Measurements from ENCODE around the gene FPGS.
"Not testable (repeated sequence)": the region's sequence is repeated elsewhere in the genome, so short reads cannot be mapped to it uniquely, and the experiment has no call there.

Gene FPGS, protein sequence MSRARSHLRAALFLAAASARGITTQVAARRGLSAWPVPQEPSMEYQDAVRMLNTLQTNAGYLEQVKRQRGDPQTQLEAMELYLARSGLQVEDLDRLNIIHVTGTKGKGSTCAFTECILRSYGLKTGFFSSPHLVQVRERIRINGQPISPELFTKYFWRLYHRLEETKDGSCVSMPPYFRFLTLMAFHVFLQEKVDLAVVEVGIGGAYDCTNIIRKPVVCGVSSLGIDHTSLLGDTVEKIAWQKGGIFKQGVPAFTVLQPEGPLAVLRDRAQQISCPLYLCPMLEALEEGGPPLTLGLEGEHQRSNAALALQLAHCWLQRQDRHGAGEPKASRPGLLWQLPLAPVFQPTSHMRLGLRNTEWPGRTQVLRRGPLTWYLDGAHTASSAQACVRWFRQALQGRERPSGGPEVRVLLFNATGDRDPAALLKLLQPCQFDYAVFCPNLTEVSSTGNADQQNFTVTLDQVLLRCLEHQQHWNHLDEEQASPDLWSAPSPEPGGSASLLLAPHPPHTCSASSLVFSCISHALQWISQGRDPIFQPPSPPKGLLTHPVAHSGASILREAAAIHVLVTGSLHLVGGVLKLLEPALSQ

DNA sequence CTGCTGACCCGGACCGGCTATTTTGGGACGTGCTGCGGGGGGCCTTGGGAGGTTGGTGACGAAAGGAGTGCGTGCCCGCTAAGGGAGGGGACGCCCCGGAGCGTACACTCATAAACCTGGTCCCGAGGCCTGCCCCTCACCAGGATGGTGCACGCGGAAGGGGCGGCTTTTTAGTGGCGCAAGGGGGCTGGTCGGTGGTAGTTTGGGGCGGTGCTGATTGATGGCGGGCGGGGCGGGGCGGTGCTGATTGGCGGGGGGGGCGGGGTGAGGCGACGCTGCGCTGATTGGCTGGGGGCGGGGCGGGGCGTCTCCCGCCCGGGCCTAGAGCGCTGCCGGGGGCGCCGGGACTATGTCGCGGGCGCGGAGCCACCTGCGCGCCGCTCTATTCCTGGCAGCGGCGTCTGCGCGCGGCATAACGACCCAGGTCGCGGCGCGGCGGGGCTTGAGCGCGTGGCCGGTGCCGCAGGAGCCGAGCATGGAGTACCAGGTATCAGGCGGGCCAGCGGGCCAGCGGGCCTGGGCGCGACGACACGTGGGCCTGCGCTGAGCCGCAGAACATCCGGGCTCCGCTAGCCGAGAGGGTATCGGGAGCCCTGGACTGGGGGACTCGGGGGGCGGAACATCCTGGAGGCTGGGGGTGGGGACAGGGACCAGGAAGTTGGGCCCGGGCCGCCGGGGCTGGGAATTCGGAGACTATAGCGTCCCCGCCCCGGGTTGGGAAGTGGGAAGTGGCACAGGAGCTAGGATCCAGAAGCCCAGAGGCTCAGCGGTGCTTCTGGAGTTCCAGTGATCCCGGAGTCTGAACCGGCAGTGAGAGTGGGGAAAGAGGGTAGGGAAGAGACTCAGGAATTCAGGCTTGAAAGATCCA is at the start of gene FPGS:
Gene FPGS, plus strand, starts transcription at position 307 of the 868 bp plus-strand sequence. Its CDS starts 43 bp downstream, at position 350.
- DNase-seq: peak; percentile 73 to 79

DNA sequence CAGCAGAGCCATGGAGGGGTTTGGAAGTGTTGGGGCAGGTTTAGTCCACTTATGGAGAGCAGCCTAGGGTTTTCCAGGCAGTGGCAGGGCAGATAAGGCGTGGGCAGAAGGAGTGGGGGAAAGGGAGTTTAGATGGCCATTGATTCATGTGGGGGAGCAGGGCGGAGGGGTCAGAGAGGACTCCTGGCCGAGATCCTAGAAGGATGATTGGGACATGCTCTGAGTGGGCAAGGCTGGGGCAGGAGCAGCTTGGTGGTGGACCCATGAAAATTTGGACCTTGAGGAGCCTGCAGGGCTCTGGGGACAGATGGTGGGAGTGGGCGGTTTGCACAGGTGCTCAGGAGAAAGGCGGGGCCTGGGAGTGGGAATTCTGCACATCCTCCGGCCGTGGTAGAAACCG is 49.5 kb upstream of the FPGS start:
- DNase-seq: no peak

DNA sequence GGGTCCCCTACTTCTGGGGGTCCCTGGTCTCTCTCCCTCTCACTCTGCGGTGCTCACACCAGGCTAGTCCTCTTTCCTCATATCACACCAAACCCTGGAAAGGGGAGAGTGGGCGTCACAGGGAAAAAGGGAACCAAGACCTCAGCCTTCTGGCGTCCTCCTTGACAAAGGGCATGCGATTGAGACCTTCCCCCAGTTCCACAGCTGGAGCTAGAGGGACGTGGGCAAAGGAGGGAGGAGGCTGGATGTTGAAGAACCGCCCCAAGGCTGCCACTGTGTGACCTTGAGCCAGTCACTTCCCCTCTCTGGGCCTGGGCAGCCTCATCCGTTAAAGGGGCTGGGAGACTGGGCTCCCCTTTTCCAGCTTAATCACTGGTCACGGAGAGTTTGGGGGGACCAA is 49.1 kb upstream of the FPGS start:
- no peak for DNase-seq

DNA sequence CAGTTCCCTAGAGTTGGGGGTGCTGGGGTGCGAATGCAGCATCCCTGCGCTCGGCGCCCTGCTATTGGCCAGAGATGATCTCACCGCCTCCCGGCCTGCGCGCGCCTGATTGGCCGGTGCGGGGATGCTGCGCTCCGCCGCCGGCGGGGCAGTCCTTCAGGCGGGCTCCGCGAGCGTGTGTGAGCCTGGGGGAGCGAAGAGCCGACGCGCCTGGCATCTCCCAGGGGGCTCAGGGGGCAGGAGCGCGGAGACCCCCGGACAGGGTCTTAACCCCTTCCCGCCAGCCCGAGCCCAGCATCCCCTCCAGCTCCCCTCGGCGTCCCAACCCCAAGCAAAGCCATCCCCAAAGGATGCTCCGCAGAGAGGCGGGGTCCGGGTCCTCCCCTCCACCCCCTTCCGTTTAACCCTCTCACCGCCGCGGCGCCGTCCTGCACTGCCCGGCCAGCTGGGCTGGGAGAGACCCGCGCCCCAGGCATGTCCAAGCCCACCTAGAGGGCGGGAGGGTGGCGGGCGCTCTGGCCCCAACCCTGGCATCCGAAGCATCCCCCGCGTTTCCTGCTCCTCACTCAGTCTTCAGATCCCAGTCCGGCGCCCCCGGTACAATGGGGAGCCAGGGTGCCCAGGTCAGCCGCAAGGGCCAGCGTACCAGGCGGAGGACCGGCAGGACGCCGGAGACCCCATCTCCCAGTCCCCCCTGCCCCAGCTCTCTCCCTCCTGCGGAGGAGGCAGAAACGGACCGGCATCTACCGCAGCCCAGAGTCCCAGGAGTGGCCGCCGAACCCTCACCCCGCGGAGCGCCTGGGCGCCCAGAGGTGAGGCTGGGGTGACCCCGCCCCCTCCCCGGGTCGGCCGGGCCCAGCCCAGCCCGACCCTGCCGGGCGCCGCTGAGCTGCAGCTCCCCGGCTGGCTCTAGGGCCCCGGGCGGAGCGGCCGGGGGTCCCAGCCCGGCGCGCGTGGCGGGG is 48.3 kb upstream of the FPGS start:
- DNase-seq: no peak

DNA sequence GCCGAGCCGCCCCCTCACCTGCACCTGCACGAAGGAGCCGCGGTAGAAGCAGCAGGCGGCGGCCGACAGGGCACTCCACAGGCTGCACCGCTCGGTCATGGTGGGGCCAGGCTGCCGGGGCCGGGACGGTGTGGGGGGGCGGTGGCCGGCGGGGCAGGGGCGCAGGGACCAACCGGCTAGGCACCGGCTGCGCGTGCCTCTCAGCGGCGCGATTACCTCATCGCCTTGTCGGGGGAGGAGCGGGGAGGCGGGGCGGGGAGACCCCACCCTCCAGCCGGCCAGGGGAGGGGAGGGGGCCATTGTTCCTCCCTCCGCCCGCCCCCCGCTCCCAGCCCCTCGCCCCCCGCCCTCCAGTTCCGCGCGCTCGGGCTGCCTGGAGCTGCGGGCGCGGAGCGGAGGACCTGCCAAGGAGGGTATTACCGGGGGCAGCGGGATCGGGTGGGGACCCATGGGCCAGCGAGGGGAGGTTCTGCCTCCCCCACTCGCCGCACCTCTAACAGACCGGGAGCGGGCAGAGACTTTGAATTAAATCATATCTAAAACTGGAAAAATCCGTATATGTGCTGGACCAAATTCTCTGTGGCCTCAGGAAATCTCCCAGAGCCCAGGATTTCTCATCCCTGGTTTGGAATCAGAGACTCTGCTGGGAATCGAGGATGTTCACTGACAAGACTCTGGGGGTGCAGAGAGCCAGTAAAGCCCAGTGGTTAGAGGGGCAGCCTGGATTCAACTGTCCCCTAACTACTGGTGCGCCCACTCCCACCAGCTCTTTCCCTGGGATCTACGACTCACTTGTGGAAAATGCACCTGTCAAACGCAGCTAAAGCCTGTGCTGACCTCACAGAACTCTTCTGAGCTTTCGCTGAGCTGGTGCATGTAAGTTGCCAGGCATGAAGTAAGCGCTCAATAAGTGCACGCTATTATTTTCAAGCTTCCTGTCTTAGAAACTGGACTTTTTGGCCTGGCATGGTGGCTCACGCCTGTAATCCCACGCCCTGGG is 47.3 kb upstream of the FPGS start:
- no peak for DNase-seq

DNA sequence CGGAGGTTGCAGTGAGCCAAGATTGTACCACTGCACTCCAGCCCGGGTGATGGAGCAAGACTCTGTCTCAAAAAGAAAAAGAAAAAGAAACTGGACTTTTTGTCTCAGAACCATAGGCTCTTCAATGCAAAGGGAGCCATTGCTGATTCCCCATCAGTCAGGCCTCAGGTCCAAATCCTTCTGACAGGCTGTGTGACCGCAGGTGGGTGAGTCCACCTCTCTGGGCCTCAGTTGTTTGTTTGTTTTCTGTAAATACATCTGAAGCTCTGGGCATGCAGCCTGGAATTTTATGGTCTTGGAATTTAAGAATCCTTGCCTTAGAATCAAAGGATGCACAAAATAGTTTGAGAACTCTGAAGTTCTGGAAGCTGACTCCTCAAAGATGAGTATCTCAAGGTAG is 46.4 kb upstream of the FPGS start:
- DNase-seq: no peak

DNA sequence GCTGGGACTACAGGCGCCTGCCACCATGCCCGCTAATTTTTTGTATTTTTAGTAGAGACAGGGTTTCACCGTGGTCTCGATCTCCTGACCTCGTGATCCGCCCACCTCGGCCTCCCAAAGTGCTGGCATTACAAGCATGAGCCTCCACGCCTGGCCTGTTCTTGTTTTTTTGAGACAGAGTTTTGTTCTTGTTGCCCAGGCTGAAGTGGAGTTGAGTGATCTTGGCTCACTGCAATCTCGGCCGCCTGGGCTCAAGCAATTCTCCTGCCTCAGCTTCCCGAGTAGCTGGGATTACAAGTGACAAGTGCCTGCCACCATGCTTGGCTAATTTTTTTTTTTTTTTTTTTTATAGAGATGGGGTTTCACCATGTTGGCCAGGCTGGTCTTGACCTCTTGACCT is 45.9 kb upstream of the FPGS start:
- DNase-seq: not testable (repeated sequence)

DNA sequence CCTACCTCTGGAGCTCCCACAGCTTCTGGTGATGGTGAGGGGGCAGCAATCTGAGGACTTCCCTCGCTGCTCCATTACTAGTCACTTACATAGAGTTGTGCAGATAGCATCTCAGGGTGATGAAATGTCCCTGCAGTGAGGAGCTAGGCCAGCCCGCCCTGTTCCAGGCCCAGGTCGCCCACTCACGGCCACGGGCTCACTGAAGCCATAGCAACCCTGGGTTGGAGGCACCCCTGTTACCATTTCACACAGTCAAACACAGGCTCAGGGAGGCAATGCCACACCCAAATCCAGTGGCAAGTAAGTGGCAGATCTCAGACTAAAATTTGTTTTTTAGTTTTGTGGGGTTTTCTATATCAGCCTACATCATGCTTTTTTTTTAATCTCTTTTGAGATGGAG is 43.8 kb upstream of the FPGS start:
- no peak for DNase-seq

DNA sequence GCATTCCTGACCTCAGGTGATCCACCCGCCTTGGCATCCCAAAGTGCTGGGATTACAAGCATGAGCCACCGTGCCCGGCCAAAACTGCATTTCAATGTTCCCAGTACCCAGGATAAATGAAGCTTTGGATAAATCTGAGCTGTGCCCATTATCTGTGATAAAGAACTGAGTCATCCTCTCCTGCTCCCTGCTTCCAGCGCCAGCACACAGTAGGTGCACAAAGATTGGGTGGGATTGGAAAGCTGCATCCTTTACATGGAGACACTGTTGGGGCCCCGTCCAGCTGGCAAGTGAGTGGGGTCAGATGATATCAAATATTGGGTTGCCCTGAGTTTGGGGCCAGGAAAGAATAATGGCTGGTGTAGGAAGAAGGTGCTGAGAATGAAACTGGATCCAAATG is 41.6 kb upstream of the FPGS start:
- no peak for DNase-seq

DNA sequence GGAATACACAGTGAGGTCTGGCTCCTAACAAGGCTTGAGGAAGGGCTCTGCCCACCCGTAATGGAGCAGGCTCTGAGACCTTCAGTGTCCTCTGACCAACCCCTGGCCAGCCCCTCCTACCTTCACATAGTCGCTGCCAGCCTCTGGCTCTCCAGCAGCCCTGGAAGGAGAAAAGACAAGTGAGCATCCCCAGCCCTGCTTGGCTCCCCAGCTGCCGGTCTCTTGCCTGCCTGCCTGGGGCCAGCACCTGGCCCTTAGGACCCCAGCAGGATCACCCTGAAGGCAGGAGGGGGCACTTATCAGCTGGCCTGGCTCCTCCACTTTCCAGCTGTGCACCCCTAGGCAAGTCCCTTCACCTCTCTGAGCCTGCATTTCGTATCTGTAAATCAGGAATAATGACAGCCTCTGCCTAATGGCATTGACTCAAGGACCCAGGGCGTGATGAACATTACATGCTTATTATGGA is 41.2 kb upstream of the FPGS start:
- DNase-seq: no peak

DNA sequence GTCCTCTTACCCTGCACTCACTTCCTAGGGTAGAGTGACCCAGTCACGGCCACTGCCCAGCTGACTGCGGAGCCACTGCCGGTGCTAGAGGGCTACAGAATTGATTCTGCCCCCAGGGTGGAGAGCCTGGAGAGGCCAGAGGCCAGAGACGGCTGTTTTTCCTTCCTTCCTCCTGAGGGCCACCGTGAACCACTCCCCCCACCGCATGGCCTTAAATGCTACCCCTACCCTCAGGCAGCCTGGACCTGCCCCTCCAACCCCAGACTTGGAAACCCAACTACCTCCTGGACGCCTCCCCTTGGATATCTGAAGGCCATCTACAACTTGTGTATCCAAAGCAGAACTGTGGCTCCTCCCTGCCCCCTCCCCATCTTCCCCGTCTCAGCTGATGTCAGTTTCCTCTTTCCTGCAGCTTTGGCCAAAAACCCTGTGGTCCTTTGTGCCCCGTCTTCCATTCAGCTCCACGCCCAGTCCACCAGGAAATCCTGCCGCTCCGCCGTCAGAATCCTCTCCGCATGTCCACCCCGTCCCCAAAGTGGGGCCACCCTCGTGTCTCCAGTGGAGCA is 40.5 kb upstream of the FPGS start:
- no peak for DNase-seq

DNA sequence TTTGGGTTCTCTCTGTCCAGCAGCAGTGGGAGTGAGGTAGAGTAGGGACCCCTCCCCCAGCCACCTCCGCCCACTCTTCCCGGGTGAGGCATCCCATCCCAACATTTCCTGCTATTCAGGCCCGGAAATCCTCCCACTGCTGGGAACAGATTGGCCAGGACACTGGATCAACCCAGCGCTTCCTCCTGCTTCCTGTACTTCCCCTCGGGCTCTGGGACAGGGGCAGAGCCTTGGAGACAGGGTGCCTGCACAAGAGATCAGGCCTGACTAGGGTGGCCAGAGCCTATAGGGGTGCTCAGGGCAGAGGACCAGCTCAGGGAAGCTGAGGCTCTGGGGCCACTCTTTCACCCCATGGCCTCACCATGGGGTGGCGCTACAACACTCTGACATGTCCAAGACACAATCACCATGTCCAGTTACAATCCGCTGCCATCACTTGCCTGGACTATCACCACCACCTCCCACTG is 38.7 kb upstream of the FPGS start:
- DNase-seq: no peak

DNA sequence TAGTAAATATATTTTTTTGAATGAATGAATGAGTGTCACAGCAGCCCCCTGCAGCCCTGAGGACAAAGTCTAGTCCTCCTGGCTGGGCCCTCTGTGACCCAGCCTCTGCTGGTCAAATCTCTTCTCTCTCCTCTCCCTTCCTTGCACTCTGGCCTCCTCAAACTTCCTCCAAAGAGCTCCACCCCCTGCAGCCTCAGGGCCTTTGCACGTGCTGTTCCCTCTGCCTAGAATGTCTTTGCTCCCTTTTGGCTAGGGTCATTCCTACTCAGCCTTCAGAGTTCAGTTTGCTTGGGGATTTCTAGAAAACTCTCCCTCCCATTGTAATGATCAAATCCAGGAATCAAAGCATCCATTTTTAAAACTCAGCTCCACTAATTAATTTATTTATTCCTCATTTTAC is 37.3 kb upstream of the FPGS start:
- DNase-seq: no peak

DNA sequence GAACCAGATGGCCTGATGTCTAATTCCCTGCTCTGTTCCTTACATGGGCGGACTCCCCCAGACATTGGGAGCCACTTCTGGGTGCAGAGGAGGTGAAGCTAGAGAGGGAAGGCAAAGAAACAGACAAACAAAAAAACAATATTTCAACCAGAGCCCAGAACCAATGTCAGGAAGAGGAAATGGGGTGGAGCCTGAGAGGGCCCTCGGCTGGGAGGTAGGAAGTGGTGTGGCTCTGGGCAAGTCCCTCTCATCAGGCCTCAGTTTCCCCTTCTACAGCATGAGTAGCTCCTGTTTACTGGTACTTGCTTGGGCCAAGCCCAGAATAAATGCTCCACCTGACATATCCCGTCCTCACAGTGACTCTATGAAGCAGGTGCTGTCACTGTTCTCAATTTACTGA is 35.3 kb upstream of the FPGS start:
- no peak for DNase-seq

DNA sequence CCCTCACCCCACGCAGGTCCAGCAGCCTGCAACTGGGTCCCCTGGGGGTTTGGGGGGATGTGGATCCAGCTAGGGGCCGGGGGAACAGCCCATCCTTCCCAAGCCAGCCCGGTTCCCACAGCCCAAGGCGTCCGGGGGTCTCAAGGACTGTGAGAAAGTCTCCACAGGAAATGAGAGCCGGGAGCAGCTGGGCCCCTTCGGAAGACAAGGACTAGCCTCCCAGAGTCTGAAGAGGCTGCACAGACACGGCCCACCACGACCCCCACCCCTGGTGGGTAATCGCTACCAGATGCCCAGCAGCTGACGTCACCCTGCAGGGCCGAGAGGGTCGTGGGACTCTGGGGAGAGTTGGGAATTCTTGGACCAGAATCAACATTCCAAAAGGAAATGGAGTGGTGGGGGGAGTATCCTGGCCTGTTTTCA is 34.8 kb upstream of the FPGS start:
- no peak for DNase-seq

DNA sequence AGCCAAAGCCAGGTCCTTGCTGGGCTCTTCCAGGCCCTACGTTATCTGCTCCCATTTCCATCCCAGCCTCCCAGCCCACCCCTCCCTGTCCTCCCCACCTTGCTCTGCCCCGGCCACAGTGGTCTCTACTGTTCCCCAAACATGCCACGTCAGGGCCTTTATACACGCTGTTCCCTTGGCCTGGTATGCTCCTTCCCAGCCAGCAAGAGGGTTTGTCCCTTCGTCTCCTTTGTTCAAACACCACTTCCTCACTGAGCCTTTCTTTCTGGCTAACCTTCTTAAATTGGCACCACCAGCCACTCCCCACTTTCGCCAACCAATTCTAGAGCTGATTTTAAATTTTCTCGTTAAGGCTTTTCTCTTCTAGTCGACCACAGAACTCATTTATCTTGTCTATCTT is 34.0 kb upstream of the FPGS start:
- DNase-seq: no peak

DNA sequence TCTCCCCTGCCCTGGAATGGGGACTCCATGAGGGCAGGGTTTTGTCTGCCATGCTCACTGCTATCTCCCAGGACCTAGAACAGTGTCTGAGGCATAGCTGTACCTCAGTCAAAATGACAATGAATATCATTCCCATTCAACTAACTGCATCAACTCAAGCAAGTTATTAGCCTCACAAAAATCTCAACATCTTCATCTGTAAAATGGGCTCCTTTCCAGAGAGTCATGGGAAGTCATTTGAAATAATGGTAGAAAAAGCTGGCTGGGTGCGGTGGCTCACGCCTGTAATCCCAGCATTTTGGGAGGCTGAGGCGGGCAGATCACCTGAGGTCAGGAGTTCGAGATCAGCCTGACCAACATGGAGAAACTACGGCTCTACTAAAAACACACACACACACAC is 33.6 kb upstream of the FPGS start:
- no peak for DNase-seq

DNA sequence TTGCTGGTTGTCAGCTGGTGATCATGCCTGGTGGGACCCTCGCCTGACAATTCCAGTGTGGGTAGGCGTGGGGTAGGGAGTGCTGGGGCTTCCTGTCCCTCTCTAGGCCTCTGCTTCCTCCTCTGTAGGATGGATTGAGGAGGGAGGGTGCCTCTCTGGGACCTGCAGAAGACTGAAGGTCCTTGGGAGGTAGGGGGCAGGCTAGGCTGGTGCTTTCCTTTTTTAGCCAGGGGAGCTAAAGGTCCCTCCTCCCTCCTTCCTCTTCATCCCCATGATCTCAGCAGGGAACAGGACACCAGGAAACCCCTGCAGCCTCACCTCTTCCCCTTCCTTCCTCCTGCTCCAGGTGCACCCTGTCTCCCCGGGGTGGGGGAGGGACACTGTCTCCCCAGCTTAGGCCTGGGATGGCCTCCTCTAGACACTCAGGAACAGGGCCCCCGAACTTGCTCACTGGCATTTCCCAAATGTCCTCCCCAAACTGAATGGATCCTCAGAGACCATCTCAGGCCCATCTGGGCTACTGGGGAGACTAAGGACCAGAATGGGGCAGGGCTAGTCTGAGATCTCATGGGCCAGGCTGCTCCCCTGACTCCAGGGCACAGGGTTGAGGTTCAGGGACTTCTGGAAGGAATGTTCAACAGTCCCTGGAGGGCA is 32.6 kb upstream of the FPGS start:
- DNase-seq: no peak

DNA sequence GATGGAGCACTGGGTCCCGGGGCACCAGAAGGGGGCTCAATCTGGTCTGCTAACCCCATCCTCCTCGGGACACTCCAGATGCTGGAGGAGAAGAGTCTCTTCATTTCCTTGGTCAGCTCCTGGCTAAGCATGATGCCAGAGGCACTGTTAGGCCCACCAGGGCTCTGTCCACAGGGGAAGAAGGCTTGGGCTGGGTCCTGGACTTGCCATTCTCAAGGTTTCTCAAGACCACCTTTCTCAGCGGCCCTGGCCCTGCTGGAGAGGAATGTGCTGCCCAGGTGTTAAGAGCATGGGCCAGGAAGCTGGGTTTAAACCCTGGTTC is 32.1 kb upstream of the FPGS start:
- no peak for DNase-seq

DNA sequence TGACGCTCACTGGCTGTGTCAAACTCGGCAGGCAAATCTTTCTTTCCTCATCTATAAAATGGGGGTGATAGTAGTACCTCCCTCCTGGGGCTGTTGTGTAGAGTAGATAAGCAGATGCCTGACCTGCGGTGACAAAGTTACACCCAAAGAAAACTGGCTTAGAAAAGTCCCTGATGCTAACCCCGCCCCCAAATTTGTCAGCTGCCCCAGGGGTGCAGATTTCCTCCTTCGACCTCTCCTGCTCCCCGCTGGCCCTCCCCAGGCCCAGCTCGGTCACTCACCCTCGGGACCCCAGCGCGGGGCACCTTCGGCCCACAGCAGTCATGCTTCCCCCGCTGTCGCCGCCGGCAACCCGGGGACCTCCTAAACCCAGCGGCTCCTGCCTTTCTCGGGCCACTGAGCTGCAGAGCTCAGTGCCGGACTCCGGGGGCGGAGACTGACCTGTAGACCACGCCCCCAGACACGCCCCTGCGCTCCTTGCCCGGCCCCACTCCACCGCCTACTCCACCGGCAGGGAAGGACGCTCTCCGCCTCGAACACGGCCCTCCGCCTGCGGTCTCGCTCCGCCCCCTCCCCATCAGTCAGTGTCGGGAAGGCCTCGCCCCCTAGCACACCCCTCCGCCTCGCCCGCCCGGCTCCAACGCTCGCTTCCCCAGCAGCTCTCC is 31.6 kb upstream of the FPGS start:
- peak; percentile 93 to 97 for DNase-seq
